Measurements from ENCODE around the gene MEPCE. TPM values are rescaled to one million over a fixed set of nuclear protein-coding genes. Genes with fewer than 3 reads are reported as not detected.

The MEPCE gene
- total and polyA plus RNA-seq, 9 of the 15 experiments (the other 6 are each of a cell fraction or from before 2014, with no cell fraction given): 10.9 to 76.3 (median 44.1) TPM

- TF ChIP-seq ZNF609 (CRISPR knock-in tag; IDR thresholded peaks at IDR 0.05; ENCODE audit: borderline replicate concordance) (0 out of 2 replicates have a peak, but pooled peaks have one; percentile 55), ZNF507 (tag; conservative IDR thresholded peaks at IDR 0.05) (no peak), POLR2B (IDR thresholded peaks at IDR 0.05; ENCODE audit: low read depth, partially characterized antibody) (peak; percentile 91), CBX5 (IDR thresholded peaks at IDR 0.05; ENCODE audit: borderline replicate concordance, low read depth) (no peak), BACH1 (tag; IDR thresholded peaks at IDR 0.05) (no peak), ZNF778 (CRISPR knock-in tag; IDR thresholded peaks at IDR 0.05) (no peak), TAF7 (tag; IDR thresholded peaks at IDR 0.05) (peak; percentile 40; the same call in 1 of the 2 replicates), CCNT2 (IDR thresholded peaks at IDR 0.05; ENCODE audit: borderline replicate concordance, extremely low read depth, insufficient read length, low read depth, low read length) (peak; percentile 71), ZBTB9 (CRISPR knock-in tag; IDR thresholded peaks at IDR 0.05) (no peak), ZNF668 (CRISPR knock-in tag; IDR thresholded peaks at IDR 0.05) (no peak), CBX3 (IDR thresholded peaks at IDR 0.05; ENCODE audit: borderline replicate concordance in 1 of 2, low read length in 2 of 2) (peak in 1 of 2 experiments; percentile 79; a peak in 1 of 3 replicates), BMI1 (IDR thresholded peaks at IDR 0.05; ENCODE audit: low read length) (no peak), HMGXB4 (CRISPR knock-in tag; IDR thresholded peaks at IDR 0.05) (no peak), ZNF431 (CRISPR knock-in tag; IDR thresholded peaks at IDR 0.05) (no peak), NCOA4 (IDR thresholded peaks at IDR 0.05; ENCODE audit: partially characterized antibody) (no peak), ATF7 (IDR thresholded peaks at IDR 0.05) (peak; percentile 62; the same call in 1 of the 2 replicates), ZKSCAN3 (CRISPR knock-in tag; IDR thresholded peaks at IDR 0.05) (no peak), RBM15 (IDR thresholded peaks at IDR 0.05; ENCODE audit: insufficient read depth, low read length) (no peak), CREB5 (CRISPR knock-in tag; IDR thresholded peaks at IDR 0.05) (no peak), DPF2 (IDR thresholded peaks at IDR 0.05) (peak; percentile 91)
Measured at GRCh38 chr7:100478958-100479660, 49.5 kb downstream of the MEPCE start, which contains the start of gene TSC22D4 (continued).
